GM19238 (cell line): Measurements from ENCODE around the gene KCNMA1.

Experiments
- DNase-seq: peaks from one replicate; pipeline ENCODE4 v3.0.0; 2011; ENCODE audit warnings: low spot score; ENCODE audit not compliant: insufficient read length

KCNMA1 gene

DNA sequence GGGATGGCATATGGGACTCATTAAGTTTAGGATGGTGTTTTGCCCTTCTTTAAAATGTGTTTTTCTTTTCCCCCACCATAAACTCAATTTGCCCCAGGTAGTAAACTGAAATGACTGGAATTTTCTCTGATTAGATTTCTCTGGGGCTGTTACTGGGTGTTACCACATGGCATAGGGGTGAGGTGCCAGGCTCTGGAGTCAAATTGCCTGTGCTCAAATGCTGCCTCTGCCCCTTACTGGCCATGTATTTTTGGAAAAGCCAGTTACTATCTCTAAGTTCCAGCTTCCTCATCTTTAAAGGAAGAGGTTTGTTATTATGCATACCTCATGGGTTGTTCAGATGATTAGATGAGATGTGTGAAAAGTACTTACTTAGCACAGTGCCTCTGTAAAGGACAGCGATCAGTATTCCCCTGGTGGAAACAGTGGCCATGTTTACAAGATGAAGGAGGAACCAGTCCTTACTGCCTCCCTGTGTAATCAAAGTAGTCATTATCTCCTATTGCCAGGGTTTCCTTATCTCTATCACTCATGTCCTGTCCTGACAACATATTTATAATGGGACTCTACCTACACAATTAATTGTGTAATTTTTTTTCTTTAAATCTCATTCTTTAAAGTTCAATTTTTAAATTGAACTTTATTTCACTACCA is 352.0 kb downstream of the KCNMA1 start:
- DNase-seq = no peak

DNA sequence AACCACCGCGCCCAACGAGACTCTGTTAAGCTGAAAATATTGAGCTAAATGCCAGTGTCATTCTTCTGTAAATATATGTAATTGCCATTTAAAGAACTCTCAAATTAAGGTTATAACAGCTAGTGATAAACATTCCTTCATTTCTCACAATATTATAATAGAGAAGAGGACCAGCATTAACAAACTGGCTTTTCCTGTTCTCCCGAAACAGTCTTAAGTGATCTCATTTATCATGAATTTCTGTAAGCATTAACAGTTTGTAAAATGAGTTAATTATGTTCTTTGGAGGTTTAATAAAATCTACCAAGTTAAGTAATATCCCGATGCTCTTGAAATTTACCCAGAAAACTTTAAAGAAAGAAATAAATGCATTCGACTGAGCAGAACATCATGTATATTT is 352.8 kb downstream of the KCNMA1 start:
- no peak for DNase-seq

DNA sequence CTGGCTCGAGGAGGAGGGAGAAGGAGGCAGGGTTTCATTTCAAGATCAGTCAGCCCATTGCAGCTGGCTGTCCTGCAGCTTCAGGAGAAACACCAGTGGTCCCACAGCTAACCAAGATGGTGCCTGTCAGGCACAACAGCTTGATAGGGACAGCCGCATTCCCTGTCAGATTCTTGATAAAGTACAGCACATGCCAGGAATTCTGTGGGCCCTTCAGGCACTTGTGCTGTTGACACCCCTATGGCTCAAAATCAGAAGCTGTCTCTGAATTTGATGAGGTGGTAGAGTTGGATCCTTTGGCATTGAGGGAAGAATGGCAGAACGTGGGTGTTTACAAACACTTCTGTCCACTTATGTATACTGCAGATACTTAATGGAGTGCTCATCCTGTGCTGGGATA is 354.3 kb downstream of the KCNMA1 start:
- DNase-seq = no peak

DNA sequence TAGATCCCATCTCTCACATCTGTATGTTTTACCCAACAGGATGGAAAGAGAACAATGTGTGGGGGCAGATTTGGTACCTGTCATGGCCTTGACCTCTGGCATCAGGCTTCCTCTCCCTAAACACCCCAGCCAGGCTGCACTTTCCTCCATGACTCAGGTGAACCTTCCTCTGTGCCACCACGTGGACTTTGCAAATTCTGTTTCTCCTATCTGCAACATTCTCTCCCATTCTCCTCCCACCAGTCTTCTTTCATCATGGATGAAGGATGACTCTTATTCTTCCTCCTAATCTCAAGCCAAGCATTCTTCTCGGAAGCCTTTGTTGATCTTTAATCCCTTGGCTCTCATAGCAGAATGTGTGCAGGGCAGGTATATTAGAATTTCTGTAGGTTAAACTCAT is 355.4 kb downstream of the KCNMA1 start:
- no peak for DNase-seq

DNA sequence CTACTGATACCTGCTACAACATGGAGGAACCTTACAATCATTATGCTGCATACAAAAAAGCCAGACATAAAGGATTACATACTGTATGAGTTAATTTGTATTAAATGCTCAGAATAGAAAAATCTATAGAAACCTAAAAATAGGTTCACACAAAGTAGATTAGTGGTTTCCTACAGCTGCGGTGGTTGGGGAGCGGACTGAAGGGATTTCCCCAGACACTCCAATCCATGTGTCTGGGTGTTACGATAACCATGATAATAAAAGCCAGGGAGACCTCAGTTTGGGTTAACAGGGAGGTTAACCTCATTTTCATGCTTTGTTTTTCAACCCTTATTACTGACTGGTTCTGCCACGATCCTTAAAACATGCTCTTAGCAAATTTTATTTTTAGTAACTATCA is 355.9 kb downstream of the KCNMA1 start:
- DNase-seq = no peak

DNA sequence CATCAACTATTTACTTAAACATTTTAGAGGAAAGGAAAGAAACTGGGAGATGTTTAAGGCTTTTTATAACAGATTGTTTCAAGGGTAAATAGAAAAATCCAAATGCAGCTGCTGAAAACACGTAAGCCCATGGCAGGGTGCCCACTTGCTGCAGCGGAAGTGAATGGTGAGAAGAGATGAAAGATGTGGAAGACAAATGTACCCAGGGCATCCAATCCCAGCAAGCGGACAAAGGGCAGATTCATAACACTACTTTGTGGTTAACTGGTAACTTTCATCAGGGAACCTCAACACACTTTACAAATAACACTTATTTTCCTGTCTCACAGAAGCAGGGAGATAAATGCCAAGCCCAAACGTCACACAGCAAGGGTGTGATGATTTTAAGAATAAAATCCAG is 358.4 kb downstream of the KCNMA1 start:
- DNase-seq = no peak

DNA sequence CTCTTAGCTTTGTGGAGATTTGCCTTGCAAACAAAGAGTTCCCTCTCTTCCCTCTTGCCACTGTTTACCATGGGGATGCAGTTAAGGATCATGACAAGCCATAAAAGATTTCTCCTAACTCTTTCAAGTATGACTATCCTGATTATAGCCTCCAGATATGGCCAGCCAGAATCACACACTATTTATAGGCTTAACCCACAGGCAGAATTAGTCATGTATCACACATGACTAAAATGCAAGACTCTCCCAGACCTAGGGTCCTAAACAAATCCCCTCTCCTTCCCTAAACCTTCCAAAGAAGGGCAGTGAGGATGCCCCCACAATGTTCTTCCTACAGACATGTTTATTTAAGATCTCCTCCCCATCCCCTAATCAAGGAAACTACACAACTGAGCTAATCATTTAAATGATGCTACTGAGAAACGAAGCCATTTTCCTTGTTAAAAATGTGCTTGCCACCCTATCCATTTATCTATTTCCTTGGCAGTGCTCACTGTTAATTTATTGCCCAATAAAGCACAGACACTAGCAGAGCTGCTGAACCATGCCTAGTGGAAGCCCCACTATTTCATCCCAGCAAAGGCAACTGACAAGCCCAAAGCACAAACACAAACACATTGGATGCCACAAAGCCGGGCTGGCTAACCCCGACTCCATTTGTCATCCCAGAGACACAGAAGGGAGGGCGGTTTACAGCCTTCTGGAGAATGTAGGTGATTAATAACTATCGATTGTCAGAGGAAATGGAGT is 363.4 kb downstream of the KCNMA1 start:
- no peak for DNase-seq

DNA sequence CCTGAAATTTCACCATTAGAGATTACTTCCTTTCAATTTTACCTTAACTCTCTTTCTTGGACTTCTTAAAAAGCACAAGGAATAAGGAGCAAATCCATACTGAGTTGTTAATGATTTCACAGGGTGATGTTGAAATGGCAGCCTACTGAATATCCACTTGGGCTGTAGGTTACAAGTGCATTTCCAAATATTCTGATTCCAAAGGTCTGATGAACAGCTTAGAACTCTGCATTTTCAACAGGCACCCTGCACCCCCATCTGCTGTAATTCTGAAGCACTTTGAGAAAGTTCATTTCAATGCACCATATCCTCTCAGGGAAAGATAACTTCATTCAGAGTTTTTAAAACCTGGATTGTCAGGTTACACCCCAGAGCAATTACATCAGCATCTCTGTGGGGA is 368.4 kb downstream of the KCNMA1 start:
- DNase-seq = no peak

DNA sequence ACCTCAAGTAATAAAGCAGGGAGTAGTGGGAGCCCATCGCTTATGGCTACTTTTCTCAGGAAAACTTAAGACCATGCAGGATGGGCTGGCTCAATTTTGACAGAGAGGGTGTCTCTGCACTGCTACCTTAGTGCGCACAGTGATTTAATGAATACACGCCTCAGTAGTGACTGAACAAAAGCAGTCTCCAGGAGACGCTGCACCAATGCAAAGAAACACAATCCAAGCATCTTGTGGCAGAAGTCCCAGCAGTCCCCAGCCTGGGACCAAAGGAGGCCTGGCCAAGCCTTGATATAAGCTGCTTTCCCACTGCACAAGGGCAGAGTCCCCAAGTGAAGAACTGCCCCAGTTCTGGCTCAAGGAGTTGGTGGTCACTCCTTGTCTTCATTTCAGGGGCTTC is 368.9 kb downstream of the KCNMA1 start:
- DNase-seq = no peak

DNA sequence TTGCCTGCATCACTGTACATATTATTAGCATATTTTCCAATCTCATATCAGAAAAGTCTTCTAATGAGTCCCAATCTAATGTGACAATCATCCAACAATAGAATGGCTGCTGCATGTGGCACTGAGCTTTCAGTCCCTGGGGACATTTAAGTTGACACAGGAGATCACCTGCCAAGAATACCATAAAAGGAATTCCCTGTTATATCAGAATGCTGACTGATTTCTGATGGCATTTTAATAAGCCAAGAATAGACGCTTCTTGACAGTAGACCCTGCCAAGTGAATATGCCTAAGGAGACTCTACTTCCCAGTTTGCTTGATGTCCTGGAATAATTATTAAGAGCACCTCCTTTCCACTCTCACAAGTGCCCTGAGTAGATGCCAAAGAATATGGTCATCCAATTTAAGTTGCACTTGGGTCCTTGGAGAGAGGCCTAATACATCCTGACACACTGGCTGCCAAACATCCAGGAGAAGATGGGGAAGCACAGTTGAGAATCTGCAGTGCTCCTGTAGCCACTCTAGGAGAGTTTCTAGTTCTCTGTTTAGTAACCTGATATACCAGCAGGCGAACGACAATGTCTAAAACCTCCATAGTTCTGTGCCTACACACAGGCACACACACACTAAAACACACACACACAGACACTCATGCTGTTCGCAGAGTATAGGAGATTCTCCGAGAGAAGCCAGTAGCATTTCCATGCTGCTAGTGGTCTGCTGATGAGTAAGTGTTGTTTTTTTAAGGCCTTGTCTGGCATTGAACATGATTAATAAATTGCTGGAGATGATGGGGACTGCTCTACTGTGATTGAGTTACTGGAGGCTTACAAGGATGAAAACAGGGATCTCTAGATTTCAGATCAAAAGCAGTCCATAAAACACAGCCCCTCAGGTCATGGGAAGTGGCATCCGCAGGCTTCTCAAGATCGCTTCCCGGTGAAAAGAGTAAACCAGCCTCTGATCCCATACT is 369.6 kb downstream of the KCNMA1 start:
- DNase-seq = no peak

DNA sequence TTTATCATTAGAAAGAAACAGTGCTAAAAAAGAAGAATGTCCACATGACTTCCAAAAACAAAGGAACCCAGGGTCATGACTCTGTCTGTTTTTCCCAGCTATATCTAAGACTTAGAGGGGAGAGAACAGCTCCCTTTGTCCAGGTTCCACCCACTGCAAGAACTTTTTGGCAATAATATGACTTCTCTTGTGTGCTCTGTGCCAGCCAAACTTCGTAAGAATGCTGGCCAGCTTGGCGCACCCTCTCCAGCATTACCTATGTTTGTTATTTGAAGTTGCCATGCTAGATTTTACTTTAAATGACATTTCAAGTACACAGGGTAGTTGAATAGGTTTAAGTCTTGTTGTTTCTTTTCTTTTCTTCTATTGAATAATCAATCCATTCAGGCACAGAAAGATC is 371.4 kb downstream of the KCNMA1 start:
- no peak for DNase-seq

DNA sequence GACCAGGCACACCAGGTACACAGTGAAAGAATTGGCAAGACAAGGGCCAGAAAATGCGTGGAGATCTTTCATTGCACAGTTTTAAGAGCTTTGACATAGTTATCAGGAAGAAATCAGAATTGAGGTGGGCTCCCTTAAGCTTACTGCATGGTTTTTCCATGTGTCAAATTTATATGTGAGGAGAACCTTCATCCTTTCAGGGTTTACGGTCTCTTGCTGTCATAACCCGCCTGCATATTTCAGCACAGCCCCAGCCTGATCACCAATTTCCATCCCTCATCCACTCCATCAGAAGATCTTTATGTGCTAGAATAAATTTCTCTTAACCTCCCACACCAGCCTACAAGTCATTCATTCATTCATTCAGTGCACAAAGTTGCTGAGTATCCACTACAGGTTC is 373.1 kb downstream of the KCNMA1 start:
- DNase-seq = no peak

DNA sequence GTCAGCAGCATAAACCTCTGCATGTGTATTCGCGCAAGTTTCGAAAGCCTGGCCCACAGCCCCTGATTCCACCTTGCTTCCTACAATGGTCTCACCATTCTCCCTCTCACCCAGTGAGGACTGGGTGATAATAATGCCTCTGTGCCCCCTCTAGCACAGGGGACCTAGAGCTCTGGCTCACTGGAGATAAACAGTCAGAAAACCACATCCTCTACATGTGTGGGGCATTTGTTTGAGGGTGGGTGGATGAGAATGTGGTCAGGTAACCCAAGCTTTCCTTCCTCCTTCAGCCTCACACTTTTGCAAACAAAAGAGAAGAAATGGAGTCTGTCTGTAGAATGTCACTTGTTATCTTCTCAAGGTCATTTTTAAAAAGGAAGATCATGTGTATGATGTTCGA is 373.5 kb downstream of the KCNMA1 start:
- DNase-seq = no peak

DNA sequence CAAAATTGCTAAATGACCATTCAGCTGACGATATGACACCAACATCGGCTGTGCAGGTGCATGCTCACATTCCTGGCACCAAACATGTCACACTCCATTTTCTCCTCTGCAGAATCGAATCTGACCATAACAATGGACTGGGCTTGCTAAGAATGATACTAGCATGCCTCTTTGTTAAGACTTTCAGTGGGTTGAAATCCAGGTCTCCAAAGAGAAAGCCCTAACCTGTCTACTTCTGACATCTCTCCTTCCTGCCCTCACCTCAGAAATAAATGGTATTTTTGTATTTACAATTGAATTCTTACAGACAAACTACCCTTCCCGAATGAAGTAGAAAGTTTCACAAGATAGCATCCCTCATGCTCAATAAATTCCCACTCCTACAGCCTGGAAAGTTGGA is 373.9 kb downstream of the KCNMA1 start:
- DNase-seq = no peak

DNA sequence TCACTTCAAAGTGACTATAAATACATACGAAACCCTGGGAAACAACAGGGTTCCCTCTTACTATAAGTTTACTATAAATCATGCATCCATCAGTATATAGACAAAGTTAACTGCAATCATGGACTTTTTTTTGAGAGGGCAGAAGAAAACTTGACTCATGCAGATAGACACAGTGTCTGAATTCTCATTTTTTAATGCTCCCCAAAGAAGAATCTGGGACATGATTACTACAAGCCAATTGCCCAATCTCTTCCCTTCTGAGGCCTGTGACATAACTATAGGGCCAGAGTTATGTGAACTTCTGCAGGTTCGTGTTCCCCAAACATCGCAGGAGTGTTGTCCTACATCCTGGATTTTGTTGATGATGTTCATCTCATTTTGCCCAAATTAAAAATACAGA is 376.5 kb downstream of the KCNMA1 start:
- no peak for DNase-seq

DNA sequence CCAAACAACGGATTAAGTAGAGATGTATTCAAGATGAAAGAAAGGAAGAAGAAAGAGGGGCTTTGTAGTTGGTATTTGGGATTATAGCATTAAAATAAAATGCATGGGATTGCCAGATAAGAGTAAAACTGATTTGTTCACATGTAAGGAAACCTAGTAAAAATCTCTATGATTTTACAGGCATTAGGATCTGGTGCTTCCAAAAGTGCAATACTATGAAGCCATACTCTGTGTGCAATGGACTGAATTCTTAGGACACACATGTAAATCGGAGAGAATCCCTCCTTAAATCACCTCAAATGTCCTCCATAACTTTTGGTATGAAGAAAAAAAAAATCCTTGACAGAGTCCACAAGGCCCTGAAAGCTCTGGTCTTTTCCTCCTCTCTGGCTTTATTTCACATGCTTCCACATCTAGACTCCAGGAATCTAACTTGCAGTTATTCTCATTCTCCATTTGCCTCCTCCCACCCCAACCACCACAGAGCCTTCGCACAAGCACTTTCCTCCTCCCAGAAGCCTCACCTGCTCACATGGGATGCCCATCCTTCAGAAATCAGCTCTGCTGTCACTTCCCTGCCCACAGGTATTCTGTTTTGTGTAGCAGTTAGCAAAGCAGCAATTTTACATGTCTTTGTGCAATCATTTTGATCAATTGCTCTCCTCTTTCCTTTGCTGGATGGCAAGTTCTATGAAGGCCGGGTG is 378.3 kb downstream of the KCNMA1 start:
- no peak for DNase-seq

DNA sequence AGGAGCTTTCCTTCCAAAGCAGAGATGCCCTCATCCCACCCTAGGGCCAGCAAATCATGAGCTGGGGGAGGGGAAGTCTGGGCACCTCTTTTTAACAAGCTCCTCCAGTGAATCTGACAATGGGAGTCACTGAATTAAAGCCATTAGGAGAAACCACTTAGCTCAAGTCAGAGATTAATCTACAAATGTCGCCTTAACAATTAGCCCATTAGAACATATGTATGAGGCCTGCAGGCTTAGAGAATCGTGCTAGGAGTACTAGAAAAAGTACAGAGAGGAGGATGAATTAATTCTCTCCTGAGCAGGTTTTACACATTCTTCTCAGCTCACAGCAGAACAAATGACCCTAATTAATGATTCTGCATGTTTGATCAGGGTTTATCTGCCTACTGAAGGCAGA is 381.3 kb downstream of the KCNMA1 start:
- no peak for DNase-seq

DNA sequence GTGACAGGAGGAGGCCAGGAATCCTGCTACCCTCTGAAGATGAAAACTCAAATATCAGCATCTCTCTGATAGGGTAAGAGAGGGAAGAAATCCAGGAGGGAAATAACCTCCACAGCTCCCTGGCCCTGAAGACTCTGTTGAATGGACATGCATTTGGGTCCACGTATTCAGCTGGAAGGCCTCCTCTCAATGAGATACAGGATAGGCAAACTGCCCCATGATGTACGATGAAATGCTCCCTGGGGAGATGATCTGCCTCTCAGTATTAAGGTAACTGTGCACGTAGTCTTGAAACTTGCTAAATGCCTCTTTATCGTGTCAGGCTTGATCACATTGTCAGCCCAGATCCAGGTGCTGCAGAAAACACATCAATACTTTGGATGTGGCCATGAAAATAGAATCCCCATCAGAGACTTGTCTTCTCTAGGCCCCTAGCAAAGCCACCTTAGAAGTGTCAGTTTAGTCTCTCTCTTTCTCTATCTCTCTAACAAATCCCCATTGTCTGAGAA is 384.0 kb downstream of the KCNMA1 start:
- DNase-seq = no peak

DNA sequence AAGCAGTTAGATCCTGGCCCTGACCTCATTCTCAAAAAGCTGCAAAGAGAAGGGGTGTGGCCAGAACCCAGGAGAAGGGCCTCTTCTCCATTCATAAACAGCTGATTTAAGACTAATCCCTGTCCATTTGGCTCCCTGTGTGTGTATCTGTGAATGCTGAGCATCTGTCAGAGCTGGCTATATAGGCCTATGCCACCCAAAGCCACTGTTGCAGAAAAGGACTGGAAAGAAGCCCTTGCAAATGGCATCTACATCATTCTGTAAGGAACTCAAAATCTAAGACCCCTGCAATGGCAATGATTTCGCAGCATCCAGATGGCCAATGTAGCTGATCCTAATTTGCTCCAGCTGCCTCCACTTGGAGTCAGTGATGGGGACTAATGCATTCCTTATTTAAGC is 384.5 kb downstream of the KCNMA1 start:
- DNase-seq = no peak

DNA sequence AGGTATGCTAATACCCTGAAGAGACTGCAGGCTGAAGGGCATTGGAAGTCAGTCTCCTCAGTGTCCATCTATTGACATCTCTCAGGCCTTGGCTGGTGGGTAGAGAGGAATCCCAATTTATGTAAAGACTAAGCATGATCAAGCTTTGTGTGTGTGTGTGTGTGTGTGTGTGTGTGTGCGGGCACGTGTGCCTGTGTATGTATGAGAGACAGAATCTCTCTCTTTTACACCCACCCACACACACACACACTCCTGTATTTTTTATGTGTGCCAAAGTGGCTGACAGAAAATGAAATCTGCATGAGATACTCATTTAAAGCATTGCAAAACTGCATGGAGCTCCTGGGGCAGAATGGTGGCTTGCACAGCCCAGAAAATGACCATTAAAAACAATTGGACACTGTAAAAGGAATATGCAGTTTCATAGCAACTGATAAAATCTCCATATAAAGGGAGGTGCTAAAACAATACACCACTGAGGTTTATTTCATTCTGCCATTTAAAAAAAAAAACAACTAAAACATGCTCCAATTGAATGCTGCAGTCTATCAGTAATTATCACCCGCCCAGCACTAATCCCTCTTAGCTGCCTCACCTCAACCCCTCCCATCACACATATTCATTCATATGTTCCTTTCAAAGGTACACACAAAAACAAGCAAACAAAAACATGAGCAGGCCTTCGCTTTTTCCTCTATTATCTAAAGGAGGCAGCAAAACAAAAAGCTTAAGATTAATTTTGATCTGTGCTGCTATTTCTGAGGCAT is 385.0 kb downstream of the KCNMA1 start:
- DNase-seq = no peak
